B cell (primary cell): ENCODE results near the gene WDR1.

ENCODE experiments used
- EZH2 ChIP-seq: IDR thresholded peaks from 2 replicates; pipeline ENCODE4 v1.6.1; 2012; ENCODE audit warnings: borderline replicate concordance, low read depth, mild to moderate bottlenecking, moderate library complexity, low read length; ENCODE audit not compliant: insufficient read depth, poor library complexity, severe bottlenecking
- TF ChIP-seq, protein P1 (sequence below): fragments of 200-600 bp; IDR thresholded peaks from one replicate; pipeline ENCODE4 v1.8.0; 2022; ENCODE audit warnings: antibody characterized with exemption, mild to moderate bottlenecking

DNA sequence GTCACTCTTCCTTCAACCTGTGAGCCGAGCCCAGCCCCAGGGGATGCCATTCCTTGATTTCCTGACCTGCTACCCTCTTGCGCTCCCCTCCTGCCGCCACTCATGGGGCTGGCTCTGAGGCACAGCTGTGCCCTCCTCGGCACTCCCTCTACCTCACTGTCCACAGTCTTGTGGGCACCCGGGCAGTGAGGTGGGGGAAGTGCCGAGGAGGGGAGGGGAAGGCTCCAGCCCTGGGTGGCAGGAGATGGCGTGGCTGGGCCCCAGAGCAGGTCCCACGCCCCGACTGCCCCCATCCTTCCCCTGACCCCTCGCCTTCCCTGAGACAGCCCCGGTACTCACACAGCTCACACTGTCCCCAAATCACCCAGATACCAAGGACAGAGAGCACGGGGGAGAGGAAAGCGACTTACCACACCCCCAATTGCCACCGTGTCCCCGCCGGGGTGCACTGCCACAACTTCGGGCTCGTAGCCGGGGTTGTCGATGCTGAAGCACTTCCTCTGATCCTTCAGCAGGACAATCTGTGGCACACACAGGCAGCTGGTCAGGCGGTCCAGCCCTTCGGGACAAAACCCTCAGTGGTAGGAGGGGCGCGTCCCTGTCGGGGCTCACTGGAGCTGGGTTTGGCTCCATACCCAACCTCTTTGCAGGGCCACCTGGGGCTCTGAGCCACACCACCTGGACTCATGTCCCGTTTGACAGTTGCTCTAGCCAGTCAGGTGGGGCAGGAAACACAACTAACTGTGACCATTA, 37.9 kb downstream of the WDR1 start:
- TF ChIP-seq EZH2 = no peak
- TF ChIP-seq, protein P1, sequence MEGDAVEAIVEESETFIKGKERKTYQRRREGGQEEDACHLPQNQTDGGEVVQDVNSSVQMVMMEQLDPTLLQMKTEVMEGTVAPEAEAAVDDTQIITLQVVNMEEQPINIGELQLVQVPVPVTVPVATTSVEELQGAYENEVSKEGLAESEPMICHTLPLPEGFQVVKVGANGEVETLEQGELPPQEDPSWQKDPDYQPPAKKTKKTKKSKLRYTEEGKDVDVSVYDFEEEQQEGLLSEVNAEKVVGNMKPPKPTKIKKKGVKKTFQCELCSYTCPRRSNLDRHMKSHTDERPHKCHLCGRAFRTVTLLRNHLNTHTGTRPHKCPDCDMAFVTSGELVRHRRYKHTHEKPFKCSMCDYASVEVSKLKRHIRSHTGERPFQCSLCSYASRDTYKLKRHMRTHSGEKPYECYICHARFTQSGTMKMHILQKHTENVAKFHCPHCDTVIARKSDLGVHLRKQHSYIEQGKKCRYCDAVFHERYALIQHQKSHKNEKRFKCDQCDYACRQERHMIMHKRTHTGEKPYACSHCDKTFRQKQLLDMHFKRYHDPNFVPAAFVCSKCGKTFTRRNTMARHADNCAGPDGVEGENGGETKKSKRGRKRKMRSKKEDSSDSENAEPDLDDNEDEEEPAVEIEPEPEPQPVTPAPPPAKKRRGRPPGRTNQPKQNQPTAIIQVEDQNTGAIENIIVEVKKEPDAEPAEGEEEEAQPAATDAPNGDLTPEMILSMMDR = no peak
